ENCODE results near the gene ANKS1B.
"Not testable (repeated sequence)": the region's sequence is repeated elsewhere in the genome, so short reads cannot be mapped to it uniquely, and the experiment has no call there.

The ANKS1B gene

GRCh38 chr12:99339663-99340062 lies 645.1 kb downstream of the ANKS1B start:
- no peak for DNase-seq

- no peak for DNase-seq
These were observed 650.3 kb downstream of the ANKS1B start for GRCh38 chr12:99334285-99335056.

GRCh38 chr12:99332936-99333591 lies 651.7 kb downstream of the ANKS1B start:
- DNase-seq = no peak

GRCh38 chr12:99330216-99330615 lies 654.5 kb downstream of the ANKS1B start:
- no peak for DNase-seq

GRCh38 chr12:99321210-99321609 lies 663.5 kb downstream of the ANKS1B start:
- DNase-seq = not testable (repeated sequence)

- DNase-seq = no peak
These were observed 673.4 kb downstream of the ANKS1B start for GRCh38 chr12:99311373-99311772.

GRCh38 chr12:99309812-99310211 lies 674.9 kb downstream of the ANKS1B start:
- no peak for DNase-seq

GRCh38 chr12:99302874-99303273 lies 681.9 kb downstream of the ANKS1B start:
- no peak for DNase-seq

- no peak for DNase-seq
These were observed 697.6 kb downstream of the ANKS1B start for GRCh38 chr12:99287136-99287535.

GRCh38 chr12:99284161-99284560 lies 700.6 kb downstream of the ANKS1B start:
- no peak for DNase-seq

GRCh38 chr12:99282624-99283023 lies 702.1 kb downstream of the ANKS1B start:
- DNase-seq = no peak

GRCh38 chr12:99282086-99282485 lies 702.6 kb downstream of the ANKS1B start:
- no peak for DNase-seq

GRCh38 chr12:99281277-99281676 lies 703.5 kb downstream of the ANKS1B start:
- DNase-seq = no peak

- DNase-seq = no peak
These were observed 705.8 kb downstream of the ANKS1B start for GRCh38 chr12:99278899-99279298.

GRCh38 chr12:99277591-99278379 lies 707.0 kb downstream of the ANKS1B start:
- no peak for DNase-seq

GRCh38 chr12:99271071-99271470 lies 713.7 kb downstream of the ANKS1B start:
- DNase-seq = no peak

GRCh38 chr12:99267038-99267437 lies 717.7 kb downstream of the ANKS1B start:
- DNase-seq = no peak

GRCh38 chr12:99265648-99266047 lies 719.1 kb downstream of the ANKS1B start:
- no peak for DNase-seq

GRCh38 chr12:99261256-99261655 lies 723.5 kb downstream of the ANKS1B start:
- DNase-seq = no peak

- DNase-seq = no peak
These were observed 724.2 kb downstream of the ANKS1B start for GRCh38 chr12:99260456-99260996.

- no peak for DNase-seq
These were observed 725.4 kb downstream of the ANKS1B start for GRCh38 chr12:99259040-99259934.

GRCh38 chr12:99257672-99258071 lies 727.1 kb downstream of the ANKS1B start:
- DNase-seq = no peak

Measured in stimulated activated CD4-positive, alpha-beta T cell treated with anti-CD3 and anti-CD28 coated beads, Interleukin-2, amount 100 ng/mL, for 24 hours (primary cell).